Tibial nerve (tissue), 4 donors: ENCODE data around the gene VSIG10.

Experiments used
- CTCF ChIP-seq, 5 experiments: fragments of 200-600 bp in 3 of 5; fragments of 450-650 bp in 2 of 5; sonication (generic) in 3 of 5; IDR thresholded peaks; one replicate each; pipeline ENCODE4 v1.5.1; 2016 to 2019; ENCODE audit warnings: antibody characterized with exemption in 5 of 5, mild to moderate bottlenecking in 3 of 5, moderate library complexity in 2 of 5
- EP300 ChIP-seq, 2 donors: sonication (generic); formaldehyde crosslinking; IDR thresholded peaks; one replicate each; pipeline ENCODE4 v1.6.1; 2017; ENCODE audit warnings: antibody characterized with exemption in 2 of 2, mild to moderate bottlenecking in 1 of 2
- POLR2A ChIP-seq, 2 donors: fragments of 450-650 bp; IDR thresholded peaks; one replicate each; pipeline ENCODE4 v1.6.1; 2017; ENCODE audit warnings: antibody characterized with exemption in 2 of 2, mild to moderate bottlenecking in 2 of 2, moderate library complexity in 2 of 2

DNA sequence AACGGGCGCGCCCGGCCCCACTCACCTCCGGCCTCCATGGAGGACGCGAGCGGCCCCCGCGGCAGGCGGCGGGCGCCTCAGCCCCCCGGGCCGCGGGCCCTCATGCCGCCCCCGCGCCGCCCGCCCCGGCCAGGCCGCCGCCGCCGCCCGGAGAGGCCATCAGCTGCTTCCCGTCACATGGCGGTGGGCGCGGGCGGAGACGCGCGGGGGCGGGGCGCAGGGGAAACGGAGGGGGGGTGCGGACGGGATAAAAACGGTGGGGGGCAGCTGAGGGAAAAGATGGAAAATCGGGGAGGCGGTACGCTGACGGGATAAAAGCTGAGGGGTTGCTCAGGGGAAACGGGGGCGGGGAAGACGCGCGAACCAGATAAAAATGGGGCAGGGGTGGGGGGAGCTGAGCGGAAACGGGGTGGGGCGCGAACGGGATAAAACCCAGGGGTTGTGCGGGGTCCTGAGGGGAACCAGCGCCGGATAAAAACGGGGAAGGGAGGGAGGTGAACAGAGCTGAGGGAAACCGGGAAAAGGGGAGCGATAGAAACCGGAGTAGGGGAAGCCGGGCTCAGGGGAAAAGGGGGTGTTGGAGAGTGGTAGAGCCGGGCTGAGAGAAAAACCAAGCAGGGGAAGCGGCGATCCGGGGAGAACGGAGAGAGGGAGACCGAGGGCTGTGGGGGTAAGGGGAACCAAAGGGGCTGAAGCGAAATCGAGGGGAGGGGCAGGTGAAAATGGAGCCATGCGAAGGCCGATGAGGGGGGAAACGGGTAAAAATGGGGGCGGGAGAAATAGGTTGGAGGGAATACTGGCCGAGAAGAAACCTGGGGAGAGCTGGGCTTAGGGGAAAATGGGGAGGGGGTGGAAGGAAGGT lies 42.6 kb downstream of the VSIG10 start, which contains the start of gene WSB2:
- TF ChIP-seq POLR2A (IDR thresholded peaks at IDR 0.05) (no peak), CTCF (IDR thresholded peaks at IDR 0.05) (no peak), EP300 (IDR thresholded peaks at IDR 0.05) (peak in 1 of 2 donors; percentile 28)
